ENCODE measurements around the gene TRERF1.

TRERF1 gene

DNA sequence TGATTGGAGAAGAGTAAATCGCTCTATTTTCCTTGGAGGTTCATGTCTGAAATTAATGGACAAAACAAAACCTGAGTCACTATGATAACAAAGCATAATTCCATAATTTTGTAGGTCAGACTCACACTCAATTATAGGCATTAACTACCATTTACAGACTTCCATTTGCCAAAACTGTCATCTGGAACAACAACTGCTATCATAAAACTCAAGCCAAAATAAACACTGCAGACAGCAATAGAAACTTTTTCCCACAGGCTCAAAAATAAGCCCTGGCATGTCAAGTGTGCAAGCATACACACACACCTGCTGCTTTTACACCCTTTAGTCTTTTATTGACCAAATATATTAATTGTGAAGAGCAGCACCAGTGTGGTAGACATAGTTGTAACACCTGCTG lies 241.2 kb downstream of the TRERF1 start:
- TF ChIP-seq CTCF (IDR thresholded peaks at IDR 0.05) = no peak

DNA sequence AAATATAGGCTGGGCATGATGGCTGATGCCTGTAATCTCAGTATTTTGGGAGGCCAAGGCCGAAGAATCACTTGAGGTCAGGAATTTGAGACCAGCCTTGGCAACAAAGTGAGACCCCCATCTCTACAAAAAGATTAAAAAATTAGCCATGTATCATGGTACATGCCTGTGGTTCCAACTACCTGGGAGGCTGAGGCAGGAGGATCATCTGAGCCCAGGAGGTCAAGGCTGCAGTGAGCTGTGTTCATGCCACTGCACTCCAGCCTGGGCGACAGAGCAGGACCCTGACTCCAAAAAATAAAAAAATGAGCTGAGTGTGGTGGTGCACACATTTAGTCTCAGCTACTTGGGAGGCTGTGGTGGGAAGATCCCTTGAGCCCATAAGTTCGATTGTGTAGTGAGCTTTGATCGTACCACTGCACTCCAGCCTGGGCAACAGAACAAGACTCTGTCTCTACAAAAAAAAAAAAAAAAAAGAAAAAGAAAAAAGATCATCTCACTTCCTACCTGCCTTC lies 246.9 kb downstream of the TRERF1 start:
- no peak for TF ChIP-seq CTCF (IDR thresholded peaks at IDR 0.05)

DNA sequence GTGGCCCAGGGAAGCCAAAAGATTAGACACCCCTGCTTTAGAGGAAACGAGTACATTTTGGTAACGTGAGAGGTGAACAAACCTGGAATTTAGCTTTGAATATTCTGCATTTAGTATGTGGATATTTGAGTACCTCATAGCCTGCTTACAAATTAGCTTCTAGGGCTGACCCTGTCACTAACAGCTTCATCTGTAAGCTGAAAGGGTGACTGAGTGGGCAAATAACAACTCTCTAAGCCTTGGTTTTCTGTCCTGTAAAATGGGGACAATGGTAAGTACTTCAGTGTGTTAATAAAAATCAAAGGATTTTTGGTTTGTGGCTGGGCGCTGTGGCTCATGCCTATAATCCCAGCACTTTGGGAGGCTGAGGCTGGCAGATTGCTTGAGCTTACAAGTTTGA lies 248.5 kb downstream of the TRERF1 start:
- TF ChIP-seq CTCF (IDR thresholded peaks at IDR 0.05) = no peak

DNA sequence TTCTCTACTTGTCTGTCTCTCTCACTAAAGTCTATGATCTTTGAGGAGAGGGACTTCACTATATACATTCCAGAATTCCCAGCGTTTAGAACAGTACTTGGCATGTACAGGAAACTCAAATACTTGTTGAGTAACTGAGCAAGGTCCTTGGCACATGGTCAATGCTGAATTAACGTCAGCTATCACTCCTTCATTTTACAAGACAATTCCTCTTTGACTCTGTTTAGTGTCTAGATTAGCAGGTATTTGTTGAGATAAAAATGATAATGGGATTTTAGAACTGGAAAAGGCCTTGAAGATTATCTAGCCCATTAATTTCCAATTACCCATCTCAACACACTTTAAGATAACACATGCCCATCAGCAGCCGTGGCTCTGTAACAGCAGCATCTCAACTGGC lies 250.3 kb downstream of the TRERF1 start:
- no peak for TF ChIP-seq CTCF (IDR thresholded peaks at IDR 0.05)

- no peak for TF ChIP-seq CTCF (IDR thresholded peaks at IDR 0.05)
Observed at GRCh38 chr6:42200035-42200434, 251.7 kb downstream of the TRERF1 start.

- TF ChIP-seq CTCF (IDR thresholded peaks at IDR 0.05) = no peak
Observed at GRCh38 chr6:42199106-42199981, 252.4 kb downstream of the TRERF1 start.

- no peak for TF ChIP-seq CTCF (IDR thresholded peaks at IDR 0.05)
Observed at GRCh38 chr6:42197555-42198362, 254.0 kb downstream of the TRERF1 start.
